NB4 (cell line): ENCODE measurements around the gene PTCD2.
A peak's percentile ranks its signal among the peaks of the same experiment; 100 is the strongest.

Experiments used
- DNase-seq: peaks from one replicate; pipeline ENCODE4 v3.0.0; 2010; ENCODE audit warnings: low read depth
- H3K4me3 ChIP-seq: one replicate; pipeline ENCODE4 v1.5.1; 2011; ENCODE audit warnings: mild to moderate bottlenecking, low read depth, low read length, moderate library complexity
- CTCF ChIP-seq: IDR thresholded peaks from one replicate; pipeline ENCODE4 v1.5.1; 2012; ENCODE audit warnings: low read depth, low read length
- MAX ChIP-seq: IDR thresholded peaks from 2 replicates; pipeline ENCODE4 v1.6.1; 2011; ENCODE audit warnings: low read depth, low read length
- MYC ChIP-seq: IDR thresholded peaks from 2 replicates; pipeline ENCODE4 v1.6.1; 2011; ENCODE audit warnings: low read depth, low read length
- POLR2A ChIP-seq: IDR thresholded peaks from 2 replicates; pipeline ENCODE4 v1.6.1; 2011; ENCODE audit warnings: mild to moderate bottlenecking; ENCODE audit not compliant: insufficient read length; ENCODE audit errors: extremely low read depth

PTCD2 gene

GRCh38 chr5:72319976-72320752, at the start of gene PTCD2, which contains the start of gene MRPS27:
Gene PTCD2 (plus strand): TSS chr5:72320373. CDS start chr5:72320383, 10 bp downstream.
Gene MRPS27 (minus strand): TSS chr5:72320240. CDS start chr5:72320221, 19 bp downstream.
- DNase-seq, result peak; percentile 99
- peak within 1 kb of the TSS; percentile 83 for H3K4me3 ChIP-seq
- peak; percentile 84 for TF ChIP-seq MYC
- TF ChIP-seq CTCF, result peak; percentile 11
- peak; percentile 92 for TF ChIP-seq POLR2A
- TF ChIP-seq MAX, result peak; percentile 86

GRCh38 chr5:72271702-72272101, 48.5 kb upstream of the PTCD2 start:
- no peak for TF ChIP-seq POLR2A
- no peak for TF ChIP-seq MAX
- no peak for TF ChIP-seq MYC
- TF ChIP-seq CTCF, result no peak
- DNase-seq, result no peak
- H3K4me3 ChIP-seq, result no peak overlapping the region

- no peak overlapping the region for H3K4me3 ChIP-seq
- DNase-seq, result no peak
- TF ChIP-seq POLR2A (no peak), CTCF (no peak), MAX (no peak), MYC (no peak)
Measured at GRCh38 chr5:72272398-72272797, 47.8 kb upstream of the PTCD2 start.

- DNase-seq, result no peak
- no peak overlapping the region for H3K4me3 ChIP-seq
- TF ChIP-seq MAX, result no peak
- TF ChIP-seq MYC, result no peak
- TF ChIP-seq CTCF, result no peak
- TF ChIP-seq POLR2A, result no peak
Measured at GRCh38 chr5:72273547-72273946, 46.6 kb upstream of the PTCD2 start.

GRCh38 chr5:72276219-72276752, 43.9 kb upstream of the PTCD2 start:
- H3K4me3 ChIP-seq, result no peak overlapping the region
- no peak for DNase-seq
- no peak for TF ChIP-seq MYC

- H3K4me3 ChIP-seq, result no peak overlapping the region
- DNase-seq, result peak; percentile 35
- no peak for TF ChIP-seq MYC
- no peak for TF ChIP-seq POLR2A
- TF ChIP-seq MAX, result no peak
- peak; percentile 30 for TF ChIP-seq CTCF
Measured at GRCh38 chr5:72280581-72281069, 39.5 kb upstream of the PTCD2 start.
